Measurements from ENCODE around the gene SF3A1.

Gene SF3A1

DNA sequence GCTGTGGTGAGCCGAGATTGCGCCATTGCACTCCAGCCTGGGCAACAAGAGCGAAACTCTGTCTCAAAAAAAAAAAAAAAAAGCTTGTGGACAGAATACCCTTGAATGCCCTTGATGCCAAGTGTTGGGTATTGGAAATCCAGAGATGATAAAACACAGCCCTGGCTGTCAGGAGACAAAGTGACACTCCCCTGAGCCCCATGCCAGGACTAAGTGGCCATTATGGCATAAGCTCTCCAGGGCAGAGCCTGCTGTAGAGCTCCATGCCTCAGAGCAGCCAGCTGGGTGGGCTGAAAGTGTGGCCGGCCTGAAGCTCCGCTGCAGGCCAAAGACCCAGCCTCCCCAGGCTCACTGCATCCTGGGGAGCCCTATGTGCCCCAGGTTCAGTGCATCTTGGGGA, 25.6 kb upstream of the SF3A1 start:
- no peaks in the 10 kb centered on the region for H3K36me3 ChIP-seq (ENCODE audit: insufficient read depth, low read length)
- no peak overlapping the region for H3K27ac ChIP-seq (ENCODE audit: low read depth, low read length)
- H3K4me3 ChIP-seq (ENCODE audit: low read depth in 1 of 2, low read length in 2 of 2), result no peak overlapping the region

DNA sequence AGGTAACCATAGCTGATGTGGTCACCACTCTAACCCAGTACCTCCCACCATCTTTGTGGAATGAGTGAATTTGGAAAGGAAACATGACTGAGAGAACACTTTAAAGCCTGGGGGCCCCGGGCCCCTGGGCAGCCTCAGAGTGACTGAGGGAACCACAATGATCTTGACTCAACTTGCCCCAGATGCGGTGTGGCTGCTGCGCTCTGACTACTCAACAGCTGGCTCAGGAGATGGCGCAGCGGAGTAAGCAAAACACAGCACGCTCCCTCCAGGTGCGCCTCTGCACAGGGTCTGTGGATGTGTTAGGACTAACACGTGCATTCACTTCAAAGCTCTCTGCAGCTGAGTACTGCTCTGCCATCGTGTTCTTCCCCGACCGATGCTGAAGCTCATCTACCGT, 24.6 kb upstream of the SF3A1 start:
- H3K4me3 ChIP-seq (ENCODE audit: low read depth in 1 of 2, low read length in 2 of 2), result no peak overlapping the region
- no peak overlapping the region for H3K27ac ChIP-seq (ENCODE audit: low read depth, low read length)

More for the DNA sequence above, 25.6 kb upstream of the SF3A1 start:
- Histone ChIP-seq H3K4me1 (ENCODE audit: insufficient read depth, low read length) (peaks cover 11% of the 10 kb centered on the region), H3K9me3 (ENCODE audit: low read length) (no peaks in the 10 kb centered on the region), H3K27me3 (ENCODE audit: control insufficient read depth in 1 of 2, insufficient read depth in 2 of 2, low read length in 2 of 2) (no peaks in the 10 kb centered on the region), H3K9ac (ENCODE audit: low read length) (no peak overlapping the region)

DNA sequence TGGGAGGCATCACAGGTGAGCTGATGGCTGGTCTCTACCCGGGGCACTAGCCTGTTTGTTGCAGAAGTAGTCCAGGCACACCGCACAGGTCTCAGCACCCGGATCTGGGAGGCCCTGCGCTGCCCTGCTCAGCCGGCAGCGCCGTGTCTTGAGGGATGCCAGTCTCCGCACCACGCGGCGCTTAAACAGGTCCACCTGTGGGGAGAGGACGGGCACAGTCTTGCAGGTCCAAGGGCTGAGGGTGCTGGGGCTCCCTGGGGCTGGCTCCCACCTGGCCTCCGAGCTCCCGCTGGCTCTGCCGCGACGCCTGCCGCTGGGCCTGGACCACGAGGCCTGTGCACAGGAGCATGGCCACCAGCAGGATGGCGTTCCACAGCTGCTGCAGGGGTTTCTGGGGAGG, 23.3 kb upstream of the SF3A1 start:
- H3K4me3 ChIP-seq (ENCODE audit: low read depth in 1 of 2, low read length in 2 of 2), result no peak overlapping the region
- H3K9ac ChIP-seq (ENCODE audit: low read length), result no peak overlapping the region
- no peaks in the 10 kb centered on the region for H3K9me3 ChIP-seq (ENCODE audit: low read length)
- H3K27ac ChIP-seq (ENCODE audit: low read depth, low read length), result no peak overlapping the region
- no peaks in the 10 kb centered on the region for H3K27me3 ChIP-seq (ENCODE audit: control insufficient read depth in 1 of 2, insufficient read depth in 2 of 2, low read length in 2 of 2)
- no peaks in the 10 kb centered on the region for H3K4me1 ChIP-seq (ENCODE audit: insufficient read depth, low read length)
- no peaks in the 10 kb centered on the region for H3K36me3 ChIP-seq (ENCODE audit: insufficient read depth, low read length)

More for the DNA sequence above, 24.6 kb upstream of the SF3A1 start:
- Histone ChIP-seq H3K27me3 (ENCODE audit: control insufficient read depth in 1 of 2, insufficient read depth in 2 of 2, low read length in 2 of 2) (no peaks in the 10 kb centered on the region), H3K9ac (ENCODE audit: low read length) (no peak overlapping the region), H3K36me3 (ENCODE audit: insufficient read depth, low read length) (no peaks in the 10 kb centered on the region), H3K4me1 (ENCODE audit: insufficient read depth, low read length) (peaks cover 6% of the 10 kb centered on the region), H3K9me3 (ENCODE audit: low read length) (no peaks in the 10 kb centered on the region)

DNA sequence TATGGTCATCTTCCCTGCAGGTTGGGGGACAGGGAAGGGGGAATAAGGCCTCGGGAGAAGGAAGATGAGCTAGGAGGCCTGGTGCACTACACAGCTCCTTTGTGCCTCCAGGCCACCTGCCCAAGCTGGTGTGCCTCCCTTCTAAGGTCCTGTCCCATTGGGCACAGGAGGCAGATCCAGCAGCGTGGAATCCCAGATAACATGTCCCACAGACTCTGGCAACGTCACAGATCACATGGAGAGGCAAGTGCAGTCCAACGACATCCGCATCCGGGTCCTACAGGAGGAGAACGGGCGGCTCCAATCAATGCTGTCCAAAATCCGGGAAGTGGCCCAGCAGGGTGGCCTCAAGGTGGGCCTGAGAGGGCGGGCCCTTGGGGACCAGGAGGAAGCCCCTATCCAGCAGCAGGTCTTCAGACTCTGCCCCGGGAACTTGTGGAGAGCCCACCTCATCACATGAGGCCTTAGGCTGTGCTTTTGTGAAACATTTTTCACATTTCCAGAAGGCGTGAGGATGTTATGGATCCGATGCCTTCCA, 18.7 kb upstream of the SF3A1 start:
- no peaks in the 10 kb centered on the region for H3K4me1 ChIP-seq (ENCODE audit: insufficient read depth, low read length)
- no peak overlapping the region for H3K27ac ChIP-seq (ENCODE audit: low read depth, low read length)
- H3K27me3 ChIP-seq (ENCODE audit: control insufficient read depth in 1 of 2, insufficient read depth in 2 of 2, low read length in 2 of 2), result no peaks in the 10 kb centered on the region
- H3K9me3 ChIP-seq (ENCODE audit: low read length), result no peaks in the 10 kb centered on the region
- H3K36me3 ChIP-seq (ENCODE audit: insufficient read depth, low read length), result no peaks in the 10 kb centered on the region
- no peak overlapping the region for H3K9ac ChIP-seq (ENCODE audit: low read length)
- H3K4me3 ChIP-seq (ENCODE audit: low read depth in 1 of 2, low read length in 2 of 2), result no peak overlapping the region

DNA sequence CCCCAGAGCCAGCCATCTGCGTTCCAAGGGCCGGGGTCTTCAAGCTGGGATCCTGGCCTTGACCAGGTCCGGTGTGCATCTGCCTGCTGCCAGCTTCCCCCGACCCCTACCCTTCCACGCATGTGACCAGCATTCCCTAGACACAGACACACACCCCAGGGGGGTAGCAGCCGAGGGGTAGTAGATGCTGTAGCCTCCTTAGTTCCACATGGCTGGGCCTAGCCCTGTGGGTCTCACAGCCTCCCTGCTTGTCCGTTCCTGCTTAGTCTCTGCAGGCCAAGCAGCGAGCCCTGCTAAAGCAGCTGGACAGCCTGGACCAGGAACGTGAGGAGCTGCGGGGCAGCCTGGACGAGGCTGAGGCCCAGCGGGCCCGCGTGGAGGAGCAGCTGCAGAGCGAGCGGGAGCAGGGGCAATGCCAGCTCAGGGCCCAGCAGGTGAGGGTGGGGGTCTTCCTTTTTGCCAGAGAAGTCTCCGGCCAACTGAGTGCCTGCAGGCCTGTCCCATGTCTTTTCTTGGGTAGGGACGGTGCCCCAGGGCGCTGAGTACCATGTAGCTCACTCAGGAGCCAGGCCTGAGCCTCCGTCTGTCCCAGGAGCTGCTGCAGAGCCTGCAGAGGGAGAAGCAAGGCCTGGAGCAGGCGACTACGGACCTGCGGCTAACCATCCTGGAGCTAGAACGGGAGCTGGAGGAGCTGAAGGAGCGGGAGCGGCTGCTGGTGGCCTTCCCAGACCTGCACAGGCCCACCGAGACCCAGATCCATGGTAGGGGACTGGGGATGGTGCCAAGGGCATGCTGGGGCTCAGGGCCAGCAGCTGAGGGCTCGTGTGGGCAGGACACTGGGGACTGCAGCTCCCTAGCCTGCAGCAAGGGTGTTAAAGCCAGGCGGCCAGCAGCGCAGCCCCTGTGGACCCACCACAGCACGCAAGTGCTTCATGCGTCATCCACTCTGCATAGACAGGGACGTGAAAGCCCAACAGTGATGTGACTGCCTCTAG, 16.9 kb upstream of the SF3A1 start:
- H3K27me3 ChIP-seq (ENCODE audit: control insufficient read depth in 1 of 2, insufficient read depth in 2 of 2, low read length in 2 of 2), result no peaks in the 10 kb centered on the region
- H3K4me1 ChIP-seq (ENCODE audit: insufficient read depth, low read length), result no peaks in the 10 kb centered on the region
- H3K27ac ChIP-seq (ENCODE audit: low read depth, low read length), result no peak overlapping the region
- no peak overlapping the region for H3K9ac ChIP-seq (ENCODE audit: low read length)
- no peaks in the 10 kb centered on the region for H3K36me3 ChIP-seq (ENCODE audit: insufficient read depth, low read length)
- no peak overlapping the region for H3K4me3 ChIP-seq (ENCODE audit: low read depth in 1 of 2, low read length in 2 of 2)
- H3K9me3 ChIP-seq (ENCODE audit: low read length), result no peaks in the 10 kb centered on the region

DNA sequence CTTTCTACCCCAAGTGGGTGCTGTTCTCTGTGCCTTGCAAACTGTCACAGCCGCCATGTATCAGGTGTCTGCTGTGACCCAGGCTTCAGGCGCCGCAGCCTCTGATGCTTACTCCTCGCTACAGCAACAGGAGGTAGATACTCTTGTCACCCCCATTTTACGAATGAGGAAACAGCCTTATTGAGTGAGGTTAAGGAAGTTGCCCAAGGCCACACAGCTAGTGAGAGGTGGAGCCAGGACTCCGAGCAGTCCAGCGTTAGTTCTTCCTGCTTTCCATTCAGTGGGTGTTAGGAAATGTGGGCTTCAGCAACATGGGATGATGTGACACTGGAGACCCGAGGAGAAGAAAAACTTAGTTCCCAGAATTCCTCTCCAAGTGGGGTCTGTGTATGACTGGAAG, 16.2 kb upstream of the SF3A1 start:
- Histone ChIP-seq H3K9me3 (ENCODE audit: low read length) (no peaks in the 10 kb centered on the region), H3K36me3 (ENCODE audit: insufficient read depth, low read length) (no peaks in the 10 kb centered on the region), H3K4me1 (ENCODE audit: insufficient read depth, low read length) (no peaks in the 10 kb centered on the region), H3K27me3 (ENCODE audit: control insufficient read depth in 1 of 2, insufficient read depth in 2 of 2, low read length in 2 of 2) (no peaks in the 10 kb centered on the region), H3K4me3 (ENCODE audit: low read depth in 1 of 2, low read length in 2 of 2) (no peak overlapping the region), H3K9ac (ENCODE audit: low read length) (no peak overlapping the region), H3K27ac (ENCODE audit: low read depth, low read length) (no peak overlapping the region)

DNA sequence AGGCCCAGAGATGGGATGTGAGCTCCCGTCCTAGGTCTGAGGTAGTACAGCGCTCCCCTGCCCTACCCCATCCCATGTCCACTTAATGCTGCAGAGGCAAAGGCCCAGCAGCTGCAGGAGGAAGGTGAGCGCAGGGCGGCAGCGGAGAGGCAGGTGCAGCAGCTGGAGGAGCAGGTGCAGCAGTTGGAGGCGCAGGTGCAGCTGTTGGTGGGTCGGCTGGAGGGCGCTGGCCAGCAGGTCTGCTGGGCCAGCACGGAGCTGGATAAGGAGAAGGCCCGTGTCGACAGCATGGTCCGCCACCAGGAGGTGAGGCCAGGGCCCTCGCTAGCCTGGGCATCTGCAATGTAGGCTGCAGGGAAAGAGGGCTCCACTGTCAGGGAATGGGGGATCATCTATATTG, 15.3 kb upstream of the SF3A1 start:
- H3K4me1 ChIP-seq (ENCODE audit: insufficient read depth, low read length), result no peaks in the 10 kb centered on the region
- H3K36me3 ChIP-seq (ENCODE audit: insufficient read depth, low read length), result no peaks in the 10 kb centered on the region
- H3K27ac ChIP-seq (ENCODE audit: low read depth, low read length), result no peak overlapping the region
- no peak overlapping the region for H3K9ac ChIP-seq (ENCODE audit: low read length)
- no peaks in the 10 kb centered on the region for H3K27me3 ChIP-seq (ENCODE audit: control insufficient read depth in 1 of 2, insufficient read depth in 2 of 2, low read length in 2 of 2)
- H3K9me3 ChIP-seq (ENCODE audit: low read length), result no peaks in the 10 kb centered on the region
- no peak overlapping the region for H3K4me3 ChIP-seq (ENCODE audit: low read depth in 1 of 2, low read length in 2 of 2)

DNA sequence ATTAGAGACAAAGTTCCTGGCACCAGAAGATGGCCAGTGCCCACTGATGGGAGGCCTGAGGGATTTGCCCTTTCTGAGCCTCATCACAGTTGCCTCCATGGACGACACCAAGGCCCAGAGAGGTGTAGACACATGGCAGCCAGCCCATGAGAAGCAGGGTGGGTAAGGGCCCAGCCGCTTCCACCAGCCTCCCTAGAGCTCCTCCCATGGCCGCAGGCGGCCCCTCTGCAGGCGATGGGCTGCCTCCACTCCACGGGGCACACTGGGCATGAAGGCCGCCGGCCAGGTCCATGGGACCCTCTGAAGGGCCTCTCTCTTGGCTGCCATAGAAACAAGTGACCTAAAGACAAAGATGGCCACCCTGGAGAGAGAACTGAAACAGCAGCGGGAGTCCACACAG, 14.6 kb upstream of the SF3A1 start:
- H3K4me3 ChIP-seq (ENCODE audit: low read depth in 1 of 2, low read length in 2 of 2), result no peak overlapping the region
- no peaks in the 10 kb centered on the region for H3K4me1 ChIP-seq (ENCODE audit: insufficient read depth, low read length)
- H3K9ac ChIP-seq (ENCODE audit: low read length), result no peak overlapping the region
- H3K36me3 ChIP-seq (ENCODE audit: insufficient read depth, low read length), result no peaks in the 10 kb centered on the region
- no peak overlapping the region for H3K27ac ChIP-seq (ENCODE audit: low read depth, low read length)
- H3K27me3 ChIP-seq (ENCODE audit: control insufficient read depth in 1 of 2, insufficient read depth in 2 of 2, low read length in 2 of 2), result no peaks in the 10 kb centered on the region
- no peaks in the 10 kb centered on the region for H3K9me3 ChIP-seq (ENCODE audit: low read length)

DNA sequence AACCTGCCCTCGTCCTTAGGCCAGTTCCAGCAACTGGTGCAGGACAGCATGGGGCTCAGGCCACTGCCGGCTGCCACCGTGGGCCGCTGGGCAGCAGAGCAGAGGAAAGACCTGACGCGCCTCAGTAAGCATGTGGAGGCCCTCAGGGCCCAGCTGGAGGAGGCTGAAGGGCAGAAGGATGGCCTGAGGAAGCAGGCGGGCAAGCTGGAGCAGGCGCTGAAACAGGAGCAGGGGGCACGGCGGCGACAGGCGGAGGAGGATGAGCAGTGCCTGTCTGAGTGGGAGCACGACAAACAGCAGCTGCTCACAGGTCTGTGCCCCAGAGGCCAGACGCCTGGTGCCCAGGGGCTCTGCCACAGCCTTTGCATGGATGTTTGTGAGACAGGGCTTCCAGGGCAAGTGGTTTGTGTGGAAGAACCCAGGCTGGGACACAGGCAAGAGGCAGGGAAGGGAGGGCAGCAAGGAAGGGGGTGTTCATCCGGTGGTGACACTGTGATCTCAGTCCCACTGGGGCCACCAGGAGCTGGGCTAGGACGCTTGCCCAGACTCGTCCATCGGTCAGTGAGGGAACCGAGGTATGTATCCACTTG, 14.0 kb upstream of the SF3A1 start:
- Histone ChIP-seq H3K4me1 (ENCODE audit: insufficient read depth, low read length) (no peaks in the 10 kb centered on the region), H3K36me3 (ENCODE audit: insufficient read depth, low read length) (no peaks in the 10 kb centered on the region), H3K27ac (ENCODE audit: low read depth, low read length) (no peak overlapping the region), H3K9ac (ENCODE audit: low read length) (no peak overlapping the region), H3K27me3 (ENCODE audit: control insufficient read depth in 1 of 2, insufficient read depth in 2 of 2, low read length in 2 of 2) (no peaks in the 10 kb centered on the region), H3K4me3 (ENCODE audit: low read depth in 1 of 2, low read length in 2 of 2) (no peak overlapping the region), H3K9me3 (ENCODE audit: low read length) (no peaks in the 10 kb centered on the region)

DNA sequence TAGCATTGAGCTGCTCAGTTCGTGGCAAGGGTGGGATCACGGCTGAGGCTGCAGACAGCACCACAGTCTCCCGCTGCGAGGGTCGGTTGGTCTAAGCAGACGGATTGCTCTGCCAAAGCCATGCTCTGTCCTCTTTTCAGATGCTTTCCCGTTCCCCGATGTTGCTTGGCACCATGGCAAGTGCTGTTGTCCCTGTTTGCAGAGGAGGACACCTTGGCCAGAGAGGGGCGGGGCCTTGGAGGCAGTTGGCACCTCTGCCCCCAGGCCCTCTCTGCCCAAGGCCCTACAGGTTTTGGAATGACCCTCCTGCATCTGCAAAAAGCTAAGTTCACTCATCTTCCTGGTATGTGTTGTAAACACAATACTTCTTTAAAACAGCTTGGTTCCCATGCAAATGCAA, 11.7 kb upstream of the SF3A1 start:
- Histone ChIP-seq H3K9ac (ENCODE audit: low read length) (no peak overlapping the region), H3K4me1 (ENCODE audit: insufficient read depth, low read length) (no peaks in the 10 kb centered on the region), H3K4me3 (ENCODE audit: low read depth in 1 of 2, low read length in 2 of 2) (no peak overlapping the region), H3K9me3 (ENCODE audit: low read length) (no peaks in the 10 kb centered on the region), H3K36me3 (ENCODE audit: insufficient read depth, low read length) (no peaks in the 10 kb centered on the region), H3K27me3 (ENCODE audit: control insufficient read depth in 1 of 2, insufficient read depth in 2 of 2, low read length in 2 of 2) (no peaks in the 10 kb centered on the region), H3K27ac (ENCODE audit: low read depth, low read length) (no peak overlapping the region)

DNA sequence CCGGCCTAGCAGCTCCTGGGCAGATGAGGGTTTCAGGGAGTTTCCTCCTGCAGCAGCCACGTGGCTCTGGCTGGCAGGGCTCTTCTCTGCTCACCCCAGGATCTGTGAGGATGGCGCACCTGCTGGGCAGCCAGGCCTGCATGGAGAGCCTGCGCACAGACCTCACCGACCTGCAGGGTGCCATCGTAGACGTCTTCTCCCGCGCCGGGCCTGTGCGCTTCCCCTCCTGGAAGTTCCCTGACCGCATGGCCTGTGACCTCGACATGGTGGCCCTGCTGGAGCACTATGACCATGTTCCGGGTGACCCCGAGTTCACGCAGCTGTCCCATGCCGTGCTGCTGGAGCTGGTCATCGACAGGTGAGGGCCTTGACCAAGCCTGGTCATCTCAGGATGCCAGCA, 9.2 kb upstream of the SF3A1 start:
- Histone ChIP-seq H3K4me1 (ENCODE audit: insufficient read depth, low read length) (no peaks in the 10 kb centered on the region), H3K36me3 (ENCODE audit: insufficient read depth, low read length) (no peaks in the 10 kb centered on the region), H3K27me3 (ENCODE audit: control insufficient read depth in 1 of 2, insufficient read depth in 2 of 2, low read length in 2 of 2) (no peaks in the 10 kb centered on the region), H3K9ac (ENCODE audit: low read length) (no peak overlapping the region), H3K27ac (ENCODE audit: low read depth, low read length) (no peak overlapping the region), H3K9me3 (ENCODE audit: low read length) (no peaks in the 10 kb centered on the region), H3K4me3 (ENCODE audit: low read depth in 1 of 2, low read length in 2 of 2) (no peak overlapping the region)

Measured in muscle layer of colon (tissue), 2 donors.